B cell (primary cell): ENCODE data around the gene DBNDD2. TPM values are rescaled to one million over a fixed set of nuclear protein-coding genes. Genes with fewer than 3 reads are reported as not detected.

Experiments
- ATAC-seq: fragments of 200-7000 bp; cut with Tn5 transposase; one replicate; pipeline ENCODE4 v1.10.0; 2021; ENCODE audit warnings: low read depth, mild to moderate bottlenecking, moderate number of reproducible peaks, moderate library complexity
- CTCF ChIA-PET: fragments of 350-600 bp; sonication (Branson Sonifier 250); formaldehyde crosslinking; loops from one replicate; lab custom pipeline; 2021; ENCODE audit warnings: antibody characterized with exemption, inconsistent platforms; lab: Charles Lee
- POLR2A ChIA-PET: fragments of 350-600 bp; sonication (Branson Sonifier 250); formaldehyde crosslinking; loops from one replicate; lab custom pipeline; 2021; ENCODE audit warnings: antibody characterized with exemption; lab: Charles Lee
- DNase-seq: peaks from one replicate; pipeline ENCODE4 v3.0.0; 2013
- H2AFZ ChIP-seq: 2 replicates; pipeline ENCODE4 v1.6.1; 2012; ENCODE audit warnings: mild to moderate bottlenecking, low read depth, low read length; ENCODE audit not compliant: insufficient read depth, poor library complexity, severe bottlenecking
- H3K27ac ChIP-seq, 2 donors: 1 replicate in 1 of 2; 2 replicates in 1 of 2; pipeline ENCODE4 v1.5.1; 2012 to 2013; ENCODE audit warnings: low read length in 2 of 2, mild to moderate bottlenecking in 2 of 2, moderate library complexity in 1 of 2
- H3K27me3 ChIP-seq, 4 experiments: fragments of 200-600 bp in 1 of 4; sonication (generic) in 1 of 4; replicated peaks in 1 of 4; 1 replicate in 2 of 4; 2 replicates in 2 of 4; pipeline versions ENCODE4 v1.6.1 to v1.7.0; 2013 to 2016; ENCODE audit warnings: low read length in 3 of 4, mild to moderate bottlenecking in 2 of 4, mixed read lengths in 1 of 4, moderate library complexity in 1 of 4; ENCODE audit not compliant: insufficient read depth in 4 of 4, control insufficient read depth in 3 of 4; ENCODE audit errors: control extremely low read depth in 1 of 4
- H3K36me3 ChIP-seq, 2 experiments: replicated peaks in 1 of 2; 1 replicate in 1 of 2; 2 replicates in 1 of 2; pipeline versions ENCODE4 v1.6.1 to v1.7.1; 2013; ENCODE audit warnings: low read length in 1 of 2; ENCODE audit not compliant: insufficient read depth in 2 of 2, control insufficient read depth in 1 of 2; ENCODE audit errors: control extremely low read depth in 1 of 2, extremely low read depth in 1 of 2
- H3K4me1 ChIP-seq, 2 donors: fragments of 200-600 bp in 1 of 2; sonication (generic) in 1 of 2; 1 replicate in 1 of 2; 2 replicates in 1 of 2; pipeline versions ENCODE4 v1.5.1 to v1.6.1; 2013 to 2017; ENCODE audit warnings: low read length in 2 of 2; ENCODE audit not compliant: control insufficient read depth in 2 of 2, insufficient read depth in 2 of 2
- H3K4me2 ChIP-seq: replicated peaks from 2 replicates; pipeline ENCODE3; 2012; ENCODE audit warnings: mild to moderate bottlenecking, low read depth, low read length; ENCODE audit not compliant: poor library complexity, severe bottlenecking
- H3K4me3 ChIP-seq, 5 experiments: fragments of 200-600 bp in 1 of 5; sonication (generic) in 1 of 5; 1 replicate in 3 of 5; 2 replicates in 2 of 5; pipeline versions ENCODE4 v1.5.1 to v1.7.0; 2011 to 2016; ENCODE audit warnings: low read length in 4 of 5, mild to moderate bottlenecking in 4 of 5, low read depth in 2 of 5, control low read depth in 1 of 5, moderate library complexity in 1 of 5; ENCODE audit not compliant: insufficient read depth in 1 of 5; ENCODE audit errors: control extremely low read depth in 1 of 5, extremely low read depth in 1 of 5
- H3K79me2 ChIP-seq: fragments of 200-600 bp; sonication (generic); one replicate; pipeline ENCODE4 v1.6.0; 2016; ENCODE audit warnings: low read length; ENCODE audit not compliant: control insufficient read depth, insufficient read depth
- H3K9ac ChIP-seq: fragments of 200-600 bp; sonication (generic); 2 replicates; pipeline ENCODE4 v1.6.1; 2017; ENCODE audit warnings: mild to moderate bottlenecking, low read length, moderate library complexity
- H3K9me3 ChIP-seq, 3 donors: one replicate each; pipeline versions ENCODE4 v1.6.1 to v1.7.1; 2013; ENCODE audit warnings: low read length in 2 of 3; ENCODE audit not compliant: control insufficient read depth in 2 of 3, insufficient read depth in 1 of 3; ENCODE audit errors: control extremely low read depth in 1 of 3
- H4K20me1 ChIP-seq: 2 replicates; pipeline ENCODE4 v1.6.0; 2012; ENCODE audit warnings: mild to moderate bottlenecking, low read length; ENCODE audit not compliant: insufficient read depth, control insufficient read depth, poor library complexity, severe bottlenecking
- H3K27ac Mint-ChIP-seq: one replicate; pipeline ENCODE4 v1.8.0; 2021; ENCODE audit warnings: mixed read lengths
- H3K27me3 Mint-ChIP-seq: one replicate; pipeline ENCODE4 v1.8.0; 2021; ENCODE audit warnings: mixed read lengths
- H3K4me1 Mint-ChIP-seq: one replicate; pipeline ENCODE4 v1.8.0; 2021; ENCODE audit warnings: mixed read lengths
- H3K4me3 Mint-ChIP-seq: one replicate; pipeline ENCODE4 v1.8.0; 2021; ENCODE audit warnings: mixed read lengths
- H3K9me3 Mint-ChIP-seq: one replicate; pipeline ENCODE4 v1.8.0; 2022; ENCODE audit warnings: mixed read lengths; ENCODE audit not compliant: insufficient read depth
- EZH2 ChIP-seq: IDR thresholded peaks from 2 replicates; pipeline ENCODE4 v1.6.1; 2012; ENCODE audit warnings: borderline replicate concordance, low read depth, mild to moderate bottlenecking, moderate library complexity, low read length; ENCODE audit not compliant: insufficient read depth, poor library complexity, severe bottlenecking
- WGBS: methylation state at CpG from one replicate; pipeline ENCODE4 v1.1.5; 2013; ENCODE audit warnings: missing lambda C conversion rate; ENCODE audit not compliant: insufficient coverage; 5-methylcytosine and 5-hydroxymethylcytosine counted together
- intact Hi-C: fragments of 100-400 bp; cut with micrococcal nuclease; formaldehyde crosslinking; loops from one replicate; pipeline ENCODE4 v1.10.0; 2022
- polyA plus RNA-seq: library from polyadenylated mRNA; depleted of rRNA; stranded (reverse); fragments of >200 nt; gene quantifications from 2 replicates; pipeline ENCODE4 v1.2.3, GENCODE V29; 2012
- total RNA-seq, 2 donors: library from RNA; stranded (reverse); fragments of 120-200 nt in 1 of 2; gene quantifications; 1 replicate in 1 of 2; 2 replicates in 1 of 2; pipeline versions ENCODE4 v1.2.3 to v1.2.4, GENCODE V29; 2013 to 2022
- TF ChIP-seq, protein P1 (sequence below): fragments of 200-600 bp; IDR thresholded peaks from one replicate; pipeline ENCODE4 v1.8.0; 2022; ENCODE audit warnings: antibody characterized with exemption, mild to moderate bottlenecking

The DBNDD2 gene
- total and polyA plus RNA-seq, 2 donors (not counting 1 experiment from before 2014, with no cell fraction given): 3.1 to 3.6 TPM

DNA sequence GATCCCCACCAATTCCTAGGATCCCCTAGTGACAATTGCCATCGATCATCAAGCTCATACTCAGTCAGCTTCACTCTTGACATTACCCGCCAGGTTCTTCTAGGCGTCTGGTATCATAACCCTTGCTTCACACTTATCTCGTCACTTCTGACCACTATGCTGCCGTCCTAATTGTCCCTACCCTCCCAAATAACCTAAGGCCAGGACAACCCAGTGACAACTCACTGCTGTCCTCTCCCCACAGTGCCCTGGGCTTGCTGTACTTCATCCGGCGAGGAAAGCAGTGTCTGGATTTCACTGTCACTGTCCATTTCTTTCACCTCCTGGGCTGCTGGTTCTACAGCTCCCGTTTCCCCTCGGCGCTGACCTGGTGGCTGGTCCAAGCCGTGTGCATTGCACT is 41.5 kb upstream of the DBNDD2 start:
- peaks cover 81 to 85% of the 10 kb centered on the region in 2 donors for H3K4me1 ChIP-seq
- no peaks in the 10 kb centered on the region for H3K9me3 ChIP-seq
- H3K9me3 Mint-ChIP-seq: no peaks in the 10 kb centered on the region
- intact Hi-C loops: loop anchor here (5.0 kb wide), 1 partner anchor 426 kb away; the partner anchor contains the start of genes DNTTIP1 and WFDC3
- no peak for ATAC-seq
- DNase-seq: no peak
- no peaks in the 10 kb centered on the region for H3K27me3 Mint-ChIP-seq
- H3K4me3 Mint-ChIP-seq: peak overlapping the region; percentile 24
- ChIA-PET POLR2A (interaction anchor here (1.0 kb wide), 1 partner anchor 53 kb away, joined by 3 read pairs; no protein-coding TSS in a partner anchor), CTCF (interaction anchor here (0.7 to 20.6 kb wide), 9 partner anchors 9 to 404 kb away, joined by 3 to 814 read pairs (median 4); no protein-coding TSS in a partner anchor)
- H3K4me1 Mint-ChIP-seq: peaks cover 82% of the 10 kb centered on the region
- H3K9ac ChIP-seq: no peak overlapping the region
- peaks cover 76% of the 10 kb centered on the region for H4K20me1 ChIP-seq
- peak overlapping the region in 1 of 2 donors; percentile 94 for H3K27ac ChIP-seq
- peaks cover 5 to 32% of the 10 kb centered on the region in 2 experiments for H3K36me3 ChIP-seq
- peaks cover 51% of the 10 kb centered on the region for H3K79me2 ChIP-seq
- H3K4me3 ChIP-seq: no peak overlapping the region
- peak overlapping the region; percentile 92 for H3K27ac Mint-ChIP-seq
- no peaks in the 10 kb centered on the region for H3K27me3 ChIP-seq
- 94% methylated on average over 11 of the region's 11 CpGs for WGBS
- peak overlapping the region; percentile 66 for H3K4me2 ChIP-seq
- no peak overlapping the region for H2AFZ ChIP-seq
- TF ChIP-seq, protein P1, sequence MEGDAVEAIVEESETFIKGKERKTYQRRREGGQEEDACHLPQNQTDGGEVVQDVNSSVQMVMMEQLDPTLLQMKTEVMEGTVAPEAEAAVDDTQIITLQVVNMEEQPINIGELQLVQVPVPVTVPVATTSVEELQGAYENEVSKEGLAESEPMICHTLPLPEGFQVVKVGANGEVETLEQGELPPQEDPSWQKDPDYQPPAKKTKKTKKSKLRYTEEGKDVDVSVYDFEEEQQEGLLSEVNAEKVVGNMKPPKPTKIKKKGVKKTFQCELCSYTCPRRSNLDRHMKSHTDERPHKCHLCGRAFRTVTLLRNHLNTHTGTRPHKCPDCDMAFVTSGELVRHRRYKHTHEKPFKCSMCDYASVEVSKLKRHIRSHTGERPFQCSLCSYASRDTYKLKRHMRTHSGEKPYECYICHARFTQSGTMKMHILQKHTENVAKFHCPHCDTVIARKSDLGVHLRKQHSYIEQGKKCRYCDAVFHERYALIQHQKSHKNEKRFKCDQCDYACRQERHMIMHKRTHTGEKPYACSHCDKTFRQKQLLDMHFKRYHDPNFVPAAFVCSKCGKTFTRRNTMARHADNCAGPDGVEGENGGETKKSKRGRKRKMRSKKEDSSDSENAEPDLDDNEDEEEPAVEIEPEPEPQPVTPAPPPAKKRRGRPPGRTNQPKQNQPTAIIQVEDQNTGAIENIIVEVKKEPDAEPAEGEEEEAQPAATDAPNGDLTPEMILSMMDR: no peak
- no peak for TF ChIP-seq EZH2

DNA sequence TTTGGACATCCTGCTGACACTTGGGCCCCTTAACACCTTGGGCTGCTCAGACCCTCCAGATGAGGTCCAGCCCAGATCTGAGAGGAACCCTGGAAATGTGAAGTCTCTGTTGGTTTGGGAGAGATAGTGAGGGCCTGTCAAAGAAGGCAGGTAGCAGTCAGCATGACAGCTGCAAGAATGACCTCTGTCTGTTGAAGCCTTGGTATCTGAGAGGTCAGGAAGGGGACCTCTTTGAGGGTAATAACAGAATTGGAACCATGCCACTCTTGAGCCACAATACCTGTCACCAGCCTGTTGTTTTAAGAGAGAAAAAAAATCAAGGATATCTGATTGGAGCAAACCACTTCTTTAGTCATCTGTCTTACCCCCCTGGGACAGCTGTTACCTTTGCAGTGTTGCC is 41.0 kb upstream of the DBNDD2 start:
- TF ChIP-seq, protein P1: no peak
- no peak for TF ChIP-seq EZH2
- Histone ChIP-seq H3K4me3 (no peak overlapping the region), H3K4me1 (peaks cover 86 to 89% of the 10 kb centered on the region in 2 donors), H3K79me2 (peaks cover 55% of the 10 kb centered on the region), H3K4me2 (peak overlapping the region; percentile 66), H4K20me1 (peaks cover 80% of the 10 kb centered on the region), H3K9ac (peak overlapping the region; percentile 28), H3K36me3 (peaks cover 5 to 32% of the 10 kb centered on the region in 2 experiments), H3K27ac (peak overlapping the region in 1 of 2 donors; percentile 94), H3K27me3 (no peaks in the 10 kb centered on the region), H2AFZ (no peak overlapping the region), H3K9me3 (no peaks in the 10 kb centered on the region)
- no peaks in the 10 kb centered on the region for H3K9me3 Mint-ChIP-seq
- ATAC-seq: no peak
- DNase-seq: no peak
- CTCF ChIA-PET: interaction anchor here (0.9 to 20.6 kb wide), 9 partner anchors 9 to 404 kb away, joined by 3 to 814 read pairs (median 4); no protein-coding TSS in a partner anchor
- no peaks in the 10 kb centered on the region for H3K27me3 Mint-ChIP-seq
- H3K4me1 Mint-ChIP-seq: peaks cover 84% of the 10 kb centered on the region
- H3K4me3 Mint-ChIP-seq: peak overlapping the region; percentile 86
- POLR2A ChIA-PET: interaction anchor here (0.7 to 2.2 kb wide), 4 partner anchors 39 to 70 kb away, joined by 3 to 7 read pairs (median 4); no protein-coding TSS in a partner anchor
- peak overlapping the region; percentile 92 for H3K27ac Mint-ChIP-seq
- intact Hi-C loops: loop anchor here (5.0 kb wide), 1 partner anchor 425 kb away; the partner anchor contains the start of genes DNTTIP1 and WFDC3
